GM06990 (cell line): ENCODE measurements around the gene GRAMD1A.

Experiments used
- DNase-seq: peaks from one replicate; pipeline ENCODE4 v3.0.0-alpha.2; 2011; ENCODE audit not compliant: insufficient read length; ENCODE audit errors: extremely low read depth
- H3K27me3 ChIP-seq: replicated peaks from 2 replicates; pipeline ENCODE4 v1.6.0; 2011; ENCODE audit warnings: low read length; ENCODE audit not compliant: control insufficient read depth, insufficient read depth
- H3K36me3 ChIP-seq: 2 replicates; pipeline ENCODE4 v1.5.1; 2011; ENCODE audit warnings: low read length; ENCODE audit not compliant: control insufficient read depth, insufficient read depth
- H3K4me3 ChIP-seq: replicated peaks from 2 replicates; pipeline ENCODE4 v1.5.1; 2011; ENCODE audit warnings: low read depth, mild to moderate bottlenecking, control low read depth, low read length
- CTCF ChIP-seq: IDR thresholded peaks from 2 replicates; pipeline ENCODE4 v1.5.1; 2011; ENCODE audit warnings: low read length, control low read depth, mild to moderate bottlenecking, inconsistent platforms; ENCODE audit not compliant: insufficient read depth, poor library complexity, severe bottlenecking

Gene GRAMD1A

GRCh38 chr19:35062942-35063341 lies 62.8 kb downstream of the GRAMD1A start:
- TF ChIP-seq CTCF: no peak
- DNase-seq: no peak
- Histone ChIP-seq H3K4me3 (no peak overlapping the region), H3K27me3 (no peaks in the 10 kb centered on the region), H3K36me3 (no peaks in the 10 kb centered on the region)

- TF ChIP-seq CTCF: no peak
- Histone ChIP-seq H3K4me3 (no peak overlapping the region), H3K36me3 (no peaks in the 10 kb centered on the region), H3K27me3 (no peaks in the 10 kb centered on the region)
- no peak for DNase-seq
These were observed 64.1 kb downstream of the GRAMD1A start for GRCh38 chr19:35063940-35064818.

- Histone ChIP-seq H3K27me3 (no peaks in the 10 kb centered on the region), H3K36me3 (no peaks in the 10 kb centered on the region), H3K4me3 (no peak overlapping the region)
- no peak for DNase-seq
- no peak for TF ChIP-seq CTCF
These were observed 65.5 kb downstream of the GRAMD1A start for GRCh38 chr19:35065574-35065973.

- no peak for DNase-seq
- no peak for TF ChIP-seq CTCF
- Histone ChIP-seq H3K4me3 (no peak overlapping the region), H3K27me3 (no peaks in the 10 kb centered on the region), H3K36me3 (no peaks in the 10 kb centered on the region)
These were observed 66.0 kb downstream of the GRAMD1A start for GRCh38 chr19:35066121-35066520.

- DNase-seq: peak; percentile 89
- Histone ChIP-seq H3K27me3 (no peaks in the 10 kb centered on the region), H3K36me3 (no peaks in the 10 kb centered on the region), H3K4me3 (no peak overlapping the region)
- peak; percentile 97 for TF ChIP-seq CTCF
These were observed 66.8 kb downstream of the GRAMD1A start for GRCh38 chr19:35066691-35067563.
